GM12878 (cell line): ENCODE results near the gene JMJD7. TPM values are rescaled to one million over a fixed set of nuclear protein-coding genes. Genes with fewer than 3 reads are reported as not detected.

Experiments
- ATAC-seq: fragments of 200-7000 bp; cut with Tn5 transposase; 3 replicates; pipeline ENCODE4 v1.9.1; 2020; ENCODE audit warnings: mild to moderate bottlenecking, moderate library complexity
- BruUV-seq: library from RNA; stranded (reverse); fragments of 400-500 nt; replicated peaks from 2 replicates; lab custom pipeline; 2021; lab: Mats Ljungman, UMichigan
- CTCF ChIA-PET: fragments of 300-600 bp; sonication (Branson Sonifier 250); formaldehyde crosslinking; extraction: SDS; loops from one replicate; lab custom pipeline; 2021; ENCODE audit warnings: inconsistent platforms; lab: Yijun Ruan, JAX
- POLR2A ChIA-PET: fragments of 350-600 bp; formaldehyde crosslinking; extraction: SDS; loops from one replicate; lab custom pipeline; 2021; ENCODE audit warnings: inconsistent platforms; lab: Charles Lee
- RAD21 ChIA-PET: fragments of 300-600 bp; sonication (Branson Sonifier 250); formaldehyde crosslinking; loops from one replicate; lab custom pipeline; 2023; ENCODE audit warnings: antibody characterized with exemption; ENCODE audit not compliant: unreplicated experiment; lab: Charles Lee
- SMC1A ChIA-PET: fragments of 300-600 bp; sonication (Branson Sonifier 250); formaldehyde crosslinking; loops from one replicate; lab custom pipeline; 2023; ENCODE audit not compliant: unreplicated experiment, uncharacterized antibody; lab: Charles Lee
- DNase-seq: peaks from one replicate; pipeline ENCODE4 v3.0.0-alpha.2; 2011; ENCODE audit warnings: low read depth, low spot score
- FAIRE-seq: peaks from 3 replicates; lab custom pipeline; 2011; peaks lifted over from hg19 to GRCh38; lab: Jason Lieb, UNC
- H2AFZ ChIP-seq: 2 replicates; pipeline ENCODE4 v1.6.0; 2011; ENCODE audit warnings: low read depth, low read length, control low read depth; ENCODE audit not compliant: control insufficient read depth
- H3K27ac ChIP-seq: 2 replicates; pipeline ENCODE4 v1.5.1; 2011; ENCODE audit warnings: control low read depth; ENCODE audit not compliant: control insufficient read depth, insufficient read depth
- H3K27me3 ChIP-seq, 2 experiments: replicated peaks in 1 of 2; 2 replicates each; pipeline versions ENCODE4 v1.6.0 to v1.6.1; 2011; ENCODE audit warnings: low read length in 1 of 2; ENCODE audit not compliant: control insufficient read depth in 2 of 2, insufficient read depth in 2 of 2
- H3K36me3 ChIP-seq, 2 experiments: 2 replicates each; pipeline ENCODE4 v1.5.1; 2011; ENCODE audit warnings: low read length in 1 of 2; ENCODE audit not compliant: control insufficient read depth in 2 of 2, insufficient read depth in 2 of 2
- H3K4me1 ChIP-seq: 2 replicates; pipeline ENCODE4 v1.6.1; 2011; ENCODE audit warnings: mild to moderate bottlenecking, low read length, moderate library complexity, mixed read lengths; ENCODE audit not compliant: control insufficient read depth, insufficient read depth
- H3K4me2 ChIP-seq: 2 replicates; pipeline ENCODE4 v1.6.0; 2011; ENCODE audit warnings: control low read depth; ENCODE audit not compliant: control insufficient read depth, insufficient read depth
- H3K4me3 ChIP-seq: fragments of 200-600 bp; sonication (generic); 2 replicates; pipeline ENCODE4 v1.5.1; 2016
- H3K79me2 ChIP-seq: 2 replicates; pipeline ENCODE4 v1.6.0; 2011; ENCODE audit warnings: low read length; ENCODE audit not compliant: control insufficient read depth, insufficient read depth
- H3K9ac ChIP-seq: 2 replicates; pipeline ENCODE4 v1.8.0; 2011; ENCODE audit warnings: low read length, control low read depth, mixed read lengths; ENCODE audit not compliant: control insufficient read depth, insufficient read depth
- H3K9me3 ChIP-seq: replicated peaks from 3 replicates; pipeline ENCODE4 v1.5.1; 2011; ENCODE audit warnings: mild to moderate bottlenecking, low read length; ENCODE audit not compliant: control insufficient read depth, insufficient read depth
- H4K20me1 ChIP-seq: 2 replicates; pipeline ENCODE4 v1.6.0; 2011; ENCODE audit not compliant: control insufficient read depth, insufficient read depth
- CBX3 ChIP-seq: fragments of 200-600 bp; sonication (generic); IDR thresholded peaks from 2 replicates; pipeline ENCODE4 v1.6.1; 2016; ENCODE audit warnings: low read depth, borderline replicate concordance
- CHD2 ChIP-seq: IDR thresholded peaks from 2 replicates; pipeline ENCODE4 v1.6.1; 2011; ENCODE audit warnings: low read depth, low read length, improper control_type of control experiment, borderline replicate concordance
- FOXM1 ChIP-seq: IDR thresholded peaks from 2 replicates; pipeline ENCODE4 v1.6.1; 2012; ENCODE audit warnings: low read depth, mild to moderate bottlenecking, inconsistent platforms, low read length, moderate library complexity
- HDGF ChIP-seq: fragments of 450-650 bp; IDR thresholded peaks from 2 replicates; pipeline ENCODE4 v1.6.1; 2016; ENCODE audit warnings: antibody characterized with exemption
- MTA2 ChIP-seq: fragments of 450-650 bp; IDR thresholded peaks from 2 replicates; pipeline ENCODE4 v1.6.1; 2016; ENCODE audit warnings: low read depth, mild to moderate bottlenecking, moderate library complexity
- MYC ChIP-seq: IDR thresholded peaks from 2 replicates; pipeline ENCODE4 v1.6.1; 2011; ENCODE audit warnings: mild to moderate bottlenecking, low read length, moderate library complexity, inconsistent platforms; ENCODE audit not compliant: insufficient read depth, insufficient replicate concordance, insufficient read length, severe bottlenecking
- WGBS: methylation state at CpG from one replicate; pipeline ENCODE4 v1.1.6; 2016; ENCODE audit warnings: low lambda C conversion rate; ENCODE audit not compliant: insufficient replicate concordance, insufficient coverage; ENCODE audit errors: missing lambda C conversion rate; 5-methylcytosine and 5-hydroxymethylcytosine counted together
- in situ Hi-C: fragments of 300-500 bp; cut with MboI; formaldehyde crosslinking; loops from 9 replicates; pipeline ENCODE4 v1.14.3; 2018; ENCODE audit warnings: mixed read lengths
- intact Hi-C: fragments of 100-400 bp; cut with micrococcal nuclease; formaldehyde crosslinking; loops from one replicate; pipeline ENCODE4 v1.14.2; 2022; ENCODE audit not compliant: unreplicated experiment
- polyA plus RNA-seq, 11 experiments: library from polyadenylated mRNA; depleted of rRNA in 4 of 11; unstranded in 6 of 11; stranded (reverse) in 5 of 11; fragments of >200 nt; fragmentation: Nextera tagmentation in 4 of 11; fragmentation: Illumina TruSeq in 1 of 11; extraction: Ambion mirVana in 4 of 11; extraction: Trizol in 1 of 11; gene quantifications; 1 replicate in 1 of 11; 2 replicates in 10 of 11; pipeline versions ENCODE4 v1.2.1 to v1.2.3, GENCODE V29; 2011 to 2016; ENCODE audit warnings: inconsistent platforms in 2 of 11, missing spikeins in 2 of 11, low read depth in 1 of 11
- total RNA-seq, 4 experiments: library from RNA; depleted of rRNA in 3 of 4; stranded (reverse); fragments of >200 nt in 3 of 4; fragmentation: Illumina TruSeq in 1 of 4; extraction: Trizol in 1 of 4; gene quantifications; 2 replicates each; pipeline versions ENCODE4 v1.2.1 to v1.2.3, GENCODE V29; 2013 to 2021
- TF ChIP-seq, protein P1 (sequence below): fragments of 450-650 bp; IDR thresholded peaks from 2 replicates; pipeline ENCODE4 v1.6.1; 2017; ENCODE audit warnings: borderline replicate concordance
- TF ChIP-seq, protein P2 (sequence below): fragments of 150-350 bp; IDR thresholded peaks from 2 replicates; pipeline ENCODE4 v1.6.1; 2016; ENCODE audit warnings: low read depth, low read length
- TF ChIP-seq, protein P3 (sequence below): fragments of 450-650 bp; IDR thresholded peaks from 2 replicates; pipeline ENCODE4 v1.6.1; 2017; ENCODE audit warnings: antibody characterized with exemption, mild to moderate bottlenecking, moderate library complexity
- TF ChIP-seq, protein P4 (sequence below): fragments of 450-650 bp; IDR thresholded peaks from 2 replicates; pipeline ENCODE4 v1.6.1; 2017; ENCODE audit warnings: mild to moderate bottlenecking, moderate library complexity

JMJD7 gene
- total and polyA plus RNA-seq, 10 of the 15 experiments (the other 5 are each of a cell fraction or from before 2014, with no cell fraction given): 0.79 to 12.2 (median 6.5) TPM

DNA sequence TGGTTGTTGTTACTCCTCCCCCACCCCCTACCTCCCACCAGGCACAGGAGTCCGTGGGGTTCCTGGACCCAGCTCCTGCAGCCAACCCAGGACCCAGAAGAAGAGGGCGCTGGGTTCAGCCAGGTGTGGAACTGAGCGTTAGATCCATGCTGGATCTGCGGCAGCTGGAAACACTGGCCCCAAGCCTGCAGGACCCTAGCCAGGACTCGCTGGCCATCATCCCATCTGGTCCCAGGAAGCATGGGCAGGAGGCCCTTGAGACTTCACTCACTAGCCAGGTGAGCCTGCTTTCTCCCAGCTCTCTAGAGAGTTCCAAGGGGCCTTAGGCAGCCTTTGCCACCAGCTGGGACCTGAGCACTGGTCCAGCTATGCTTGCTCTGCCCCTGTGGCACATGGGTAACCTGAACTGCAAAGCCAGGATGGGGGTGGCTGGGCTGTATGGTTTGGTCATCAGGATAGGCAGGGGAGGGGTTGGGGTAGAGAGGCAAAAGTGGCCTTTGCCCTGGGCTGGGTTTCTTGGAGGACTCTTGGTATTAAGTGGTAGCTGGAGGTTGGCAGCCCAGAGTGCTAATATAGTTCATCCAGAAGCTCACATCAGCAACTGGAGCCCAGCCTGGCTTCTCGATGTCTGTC is 7.0 kb upstream of the JMJD7 start:
- Histone ChIP-seq H3K79me2 (no peaks in the 10 kb centered on the region), H3K4me3 (no peak overlapping the region), H3K4me2 (no peak overlapping the region), H3K27me3 (no peaks in the 10 kb centered on the region), H4K20me1 (no peaks in the 10 kb centered on the region), H3K9me3 (no peaks in the 10 kb centered on the region), H2AFZ (no peak overlapping the region), H3K27ac (no peak overlapping the region), H3K36me3 (peaks cover 5 to 18% of the 10 kb centered on the region in 2 experiments; a peak in 3 of 4 replicates), H3K4me1 (no peaks in the 10 kb centered on the region), H3K9ac (no peak overlapping the region)
- in situ Hi-C loops (no loop called here), intact Hi-C loops (no loop called here)
- CTCF ChIA-PET: interaction anchor here (1.1 to 2.4 kb wide), 2 partner anchors 10 to 53 kb away, joined by 4 to 6 read pairs; no protein-coding TSS in a partner anchor
- RAD21 ChIA-PET: interaction anchor here (1.2 to 2.2 kb wide), 3 partner anchors 9 to 47 kb away, joined by 3 to 11 read pairs (median 4); partner anchors contain the start of gene MAPKBP1
- no TSS peak for BruUV-seq
- DNase-seq (no peak), ATAC-seq (no peak), FAIRE-seq (no peak)
- 81% methylated on average over 6 of the region's 6 CpGs for WGBS
- POLR2A ChIA-PET: no interaction called here
- SMC1A ChIA-PET: interaction anchor here (1.4 kb wide), 1 partner anchor 47 kb away, joined by 3 read pairs; the partner anchor contains the start of gene MAPKBP1
- TF ChIP-seq, protein P1, sequence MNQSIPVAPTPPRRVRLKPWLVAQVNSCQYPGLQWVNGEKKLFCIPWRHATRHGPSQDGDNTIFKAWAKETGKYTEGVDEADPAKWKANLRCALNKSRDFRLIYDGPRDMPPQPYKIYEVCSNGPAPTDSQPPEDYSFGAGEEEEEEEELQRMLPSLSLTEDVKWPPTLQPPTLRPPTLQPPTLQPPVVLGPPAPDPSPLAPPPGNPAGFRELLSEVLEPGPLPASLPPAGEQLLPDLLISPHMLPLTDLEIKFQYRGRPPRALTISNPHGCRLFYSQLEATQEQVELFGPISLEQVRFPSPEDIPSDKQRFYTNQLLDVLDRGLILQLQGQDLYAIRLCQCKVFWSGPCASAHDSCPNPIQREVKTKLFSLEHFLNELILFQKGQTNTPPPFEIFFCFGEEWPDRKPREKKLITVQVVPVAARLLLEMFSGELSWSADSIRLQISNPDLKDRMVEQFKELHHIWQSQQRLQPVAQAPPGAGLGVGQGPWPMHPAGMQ: no peak
- TF ChIP-seq MTA2 (no peak), CHD2 (no peak), MYC (no peak), HDGF (no peak), CBX3 (no peak), FOXM1 (no peak)
- TF ChIP-seq, protein P2, sequence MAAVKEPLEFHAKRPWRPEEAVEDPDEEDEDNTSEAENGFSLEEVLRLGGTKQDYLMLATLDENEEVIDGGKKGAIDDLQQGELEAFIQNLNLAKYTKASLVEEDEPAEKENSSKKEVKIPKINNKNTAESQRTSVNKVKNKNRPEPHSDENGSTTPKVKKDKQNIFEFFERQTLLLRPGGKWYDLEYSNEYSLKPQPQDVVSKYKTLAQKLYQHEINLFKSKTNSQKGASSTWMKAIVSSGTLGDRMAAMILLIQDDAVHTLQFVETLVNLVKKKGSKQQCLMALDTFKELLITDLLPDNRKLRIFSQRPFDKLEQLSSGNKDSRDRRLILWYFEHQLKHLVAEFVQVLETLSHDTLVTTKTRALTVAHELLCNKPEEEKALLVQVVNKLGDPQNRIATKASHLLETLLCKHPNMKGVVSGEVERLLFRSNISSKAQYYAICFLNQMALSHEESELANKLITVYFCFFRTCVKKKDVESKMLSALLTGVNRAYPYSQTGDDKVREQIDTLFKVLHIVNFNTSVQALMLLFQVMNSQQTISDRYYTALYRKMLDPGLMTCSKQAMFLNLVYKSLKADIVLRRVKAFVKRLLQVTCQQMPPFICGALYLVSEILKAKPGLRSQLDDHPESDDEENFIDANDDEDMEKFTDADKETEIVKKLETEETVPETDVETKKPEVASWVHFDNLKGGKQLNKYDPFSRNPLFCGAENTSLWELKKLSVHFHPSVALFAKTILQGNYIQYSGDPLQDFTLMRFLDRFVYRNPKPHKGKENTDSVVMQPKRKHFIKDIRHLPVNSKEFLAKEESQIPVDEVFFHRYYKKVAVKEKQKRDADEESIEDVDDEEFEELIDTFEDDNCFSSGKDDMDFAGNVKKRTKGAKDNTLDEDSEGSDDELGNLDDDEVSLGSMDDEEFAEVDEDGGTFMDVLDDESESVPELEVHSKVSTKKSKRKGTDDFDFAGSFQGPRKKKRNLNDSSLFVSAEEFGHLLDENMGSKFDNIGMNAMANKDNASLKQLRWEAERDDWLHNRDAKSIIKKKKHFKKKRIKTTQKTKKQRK: no peak
- TF ChIP-seq, protein P3, sequence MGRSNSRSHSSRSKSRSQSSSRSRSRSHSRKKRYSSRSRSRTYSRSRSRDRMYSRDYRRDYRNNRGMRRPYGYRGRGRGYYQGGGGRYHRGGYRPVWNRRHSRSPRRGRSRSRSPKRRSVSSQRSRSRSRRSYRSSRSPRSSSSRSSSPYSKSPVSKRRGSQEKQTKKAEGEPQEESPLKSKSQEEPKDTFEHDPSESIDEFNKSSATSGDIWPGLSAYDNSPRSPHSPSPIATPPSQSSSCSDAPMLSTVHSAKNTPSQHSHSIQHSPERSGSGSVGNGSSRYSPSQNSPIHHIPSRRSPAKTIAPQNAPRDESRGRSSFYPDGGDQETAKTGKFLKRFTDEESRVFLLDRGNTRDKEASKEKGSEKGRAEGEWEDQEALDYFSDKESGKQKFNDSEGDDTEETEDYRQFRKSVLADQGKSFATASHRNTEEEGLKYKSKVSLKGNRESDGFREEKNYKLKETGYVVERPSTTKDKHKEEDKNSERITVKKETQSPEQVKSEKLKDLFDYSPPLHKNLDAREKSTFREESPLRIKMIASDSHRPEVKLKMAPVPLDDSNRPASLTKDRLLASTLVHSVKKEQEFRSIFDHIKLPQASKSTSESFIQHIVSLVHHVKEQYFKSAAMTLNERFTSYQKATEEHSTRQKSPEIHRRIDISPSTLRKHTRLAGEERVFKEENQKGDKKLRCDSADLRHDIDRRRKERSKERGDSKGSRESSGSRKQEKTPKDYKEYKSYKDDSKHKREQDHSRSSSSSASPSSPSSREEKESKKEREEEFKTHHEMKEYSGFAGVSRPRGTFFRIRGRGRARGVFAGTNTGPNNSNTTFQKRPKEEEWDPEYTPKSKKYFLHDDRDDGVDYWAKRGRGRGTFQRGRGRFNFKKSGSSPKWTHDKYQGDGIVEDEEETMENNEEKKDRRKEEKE: no peak
- TF ChIP-seq, protein P4, sequence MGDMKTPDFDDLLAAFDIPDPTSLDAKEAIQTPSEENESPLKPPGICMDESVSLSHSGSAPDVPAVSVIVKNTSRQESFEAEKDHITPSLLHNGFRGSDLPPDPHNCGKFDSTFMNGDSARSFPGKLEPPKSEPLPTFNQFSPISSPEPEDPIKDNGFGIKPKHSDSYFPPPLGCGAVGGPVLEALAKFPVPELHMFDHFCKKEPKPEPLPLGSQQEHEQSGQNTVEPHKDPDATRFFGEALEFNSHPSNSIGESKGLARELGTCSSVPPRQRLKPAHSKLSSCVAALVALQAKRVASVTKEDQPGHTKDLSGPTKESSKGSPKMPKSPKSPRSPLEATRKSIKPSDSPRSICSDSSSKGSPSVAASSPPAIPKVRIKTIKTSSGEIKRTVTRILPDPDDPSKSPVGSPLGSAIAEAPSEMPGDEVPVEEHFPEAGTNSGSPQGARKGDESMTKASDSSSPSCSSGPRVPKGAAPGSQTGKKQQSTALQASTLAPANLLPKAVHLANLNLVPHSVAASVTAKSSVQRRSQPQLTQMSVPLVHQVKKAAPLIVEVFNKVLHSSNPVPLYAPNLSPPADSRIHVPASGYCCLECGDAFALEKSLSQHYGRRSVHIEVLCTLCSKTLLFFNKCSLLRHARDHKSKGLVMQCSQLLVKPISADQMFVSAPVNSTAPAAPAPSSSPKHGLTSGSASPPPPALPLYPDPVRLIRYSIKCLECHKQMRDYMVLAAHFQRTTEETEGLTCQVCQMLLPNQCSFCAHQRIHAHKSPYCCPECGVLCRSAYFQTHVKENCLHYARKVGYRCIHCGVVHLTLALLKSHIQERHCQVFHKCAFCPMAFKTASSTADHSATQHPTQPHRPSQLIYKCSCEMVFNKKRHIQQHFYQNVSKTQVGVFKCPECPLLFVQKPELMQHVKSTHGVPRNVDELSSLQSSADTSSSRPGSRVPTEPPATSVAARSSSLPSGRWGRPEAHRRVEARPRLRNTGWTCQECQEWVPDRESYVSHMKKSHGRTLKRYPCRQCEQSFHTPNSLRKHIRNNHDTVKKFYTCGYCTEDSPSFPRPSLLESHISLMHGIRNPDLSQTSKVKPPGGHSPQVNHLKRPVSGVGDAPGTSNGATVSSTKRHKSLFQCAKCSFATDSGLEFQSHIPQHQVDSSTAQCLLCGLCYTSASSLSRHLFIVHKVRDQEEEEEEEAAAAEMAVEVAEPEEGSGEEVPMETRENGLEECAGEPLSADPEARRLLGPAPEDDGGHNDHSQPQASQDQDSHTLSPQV: no peak
